Neural cell (in vitro differentiated cells): ENCODE data around the gene SLC24A3. TPM values are rescaled to one million over a fixed set of nuclear protein-coding genes. Genes with fewer than 3 reads are reported as not detected.

ENCODE experiments used
- H2AFZ ChIP-seq: fragments of 200-600, 300-800 bp; sonication (generic), shearing (Covaris generic); 2 replicates; pipeline ENCODE4 v1.6.0; 2014; ENCODE audit warnings: low read depth, mild to moderate bottlenecking, antibody characterized with exemption, low read length, moderate library complexity
- H3F3A ChIP-seq: fragments of 200-600 bp; shearing (Covaris generic); 2 replicates; pipeline ENCODE4 v1.6.1; 2016; ENCODE audit warnings: mild to moderate bottlenecking, moderate library complexity, mixed read lengths, antibody characterized with exemption, low read length; ENCODE audit not compliant: insufficient read depth, poor library complexity, severe bottlenecking
- H3K27ac ChIP-seq: fragments of 200-600, 300-800 bp; sonication (generic), shearing (Covaris generic); 2 replicates; pipeline ENCODE4 v1.5.1; 2014; ENCODE audit warnings: mild to moderate bottlenecking, low read length, moderate library complexity
- H3K27me3 ChIP-seq: fragments of 300-800, 200-600 bp; sonication (generic), shearing (Covaris generic); 2 replicates; pipeline ENCODE4 v1.6.0; 2014; ENCODE audit warnings: mild to moderate bottlenecking, low read depth, low read length, moderate library complexity; ENCODE audit not compliant: insufficient read depth
- H3K36me3 ChIP-seq: fragments of 300-800, 200-600 bp; sonication (generic), shearing (Covaris generic); 2 replicates; pipeline ENCODE4 v1.5.1; 2014; ENCODE audit warnings: mild to moderate bottlenecking, antibody characterized with exemption, low read length, moderate library complexity; ENCODE audit not compliant: insufficient read depth
- H3K4me2 ChIP-seq: fragments of 300-800, 200-600 bp; sonication (generic), shearing (Covaris generic); 2 replicates; pipeline ENCODE4 v1.6.0; 2014; ENCODE audit warnings: mild to moderate bottlenecking, low read length
- H3K4me3 ChIP-seq: fragments of 300-800, 200-600 bp; sonication (generic), shearing (Covaris generic); 2 replicates; pipeline ENCODE4 v1.5.1; 2014; ENCODE audit warnings: mild to moderate bottlenecking, low read length, moderate library complexity
- H3K79me2 ChIP-seq: fragments of 200-600 bp; shearing (Covaris generic); replicated peaks from 2 replicates; pipeline ENCODE4 v1.6.0; 2014; ENCODE audit warnings: mild to moderate bottlenecking, low read length, moderate library complexity; ENCODE audit not compliant: insufficient read depth
- H3K9ac ChIP-seq: fragments of 300-800, 200-600 bp; sonication (generic), shearing (Covaris generic); 2 replicates; pipeline ENCODE4 v1.6.1; 2016; ENCODE audit warnings: mild to moderate bottlenecking, low read length, mixed read lengths
- H3K9me2 ChIP-seq: fragments of 200-600 bp; shearing (Covaris generic); 2 replicates; pipeline ENCODE4 v1.6.1; 2016; ENCODE audit warnings: mild to moderate bottlenecking, low read length, mixed read lengths; ENCODE audit not compliant: insufficient read depth
- H3K9me3 ChIP-seq: fragments of 200-600, 300-800 bp; sonication (generic), shearing (Covaris generic); 2 replicates; pipeline ENCODE4 v1.6.1; 2016; ENCODE audit warnings: mild to moderate bottlenecking, mixed run types, low read length, moderate library complexity, mixed read lengths
- H4K20me1 ChIP-seq: fragments of 200-600 bp; shearing (Covaris generic); 2 replicates; pipeline ENCODE4 v1.6.1; 2016; ENCODE audit warnings: mild to moderate bottlenecking, mixed run types; ENCODE audit not compliant: insufficient read depth
- CTCF ChIP-seq: fragments of 450-650 bp; IDR thresholded peaks from 2 replicates; pipeline ENCODE4 v1.5.1; 2014; ENCODE audit warnings: antibody characterized with exemption, mild to moderate bottlenecking, moderate library complexity; ENCODE audit not compliant: poor library complexity, severe bottlenecking
- EP300 ChIP-seq: fragments of 450-650 bp; conservative IDR thresholded peaks from 2 replicates; pipeline ENCODE4 v1.6.1; 2014; ENCODE audit warnings: antibody characterized with exemption, mild to moderate bottlenecking, moderate library complexity; ENCODE audit not compliant: poor library complexity, severe bottlenecking
- EZH2 ChIP-seq: fragments of 200-600, 300-800 bp; shearing (Covaris generic), sonication (generic); IDR thresholded peaks from 2 replicates; pipeline ENCODE4 v1.6.1; 2014; ENCODE audit warnings: antibody characterized with exemption, low read length, borderline replicate concordance, mild to moderate bottlenecking; ENCODE audit not compliant: insufficient read depth, poor library complexity, severe bottlenecking
- MXI1 ChIP-seq: fragments of 450-650 bp; conservative IDR thresholded peaks from 2 replicates; pipeline ENCODE4 v1.6.1; 2014; ENCODE audit warnings: antibody characterized with exemption, mild to moderate bottlenecking; ENCODE audit not compliant: poor library complexity, severe bottlenecking
- POLR2AphosphoS5 ChIP-seq: IDR thresholded peaks from 2 replicates; pipeline ENCODE4 v1.6.1; 2012
- RAD21 ChIP-seq: fragments of 450-650 bp; conservative IDR thresholded peaks from 2 replicates; pipeline ENCODE4 v1.6.1; 2014; ENCODE audit warnings: antibody characterized with exemption, mild to moderate bottlenecking, moderate library complexity
- REST ChIP-seq: IDR thresholded peaks from 2 replicates; pipeline ENCODE4 v1.6.1; 2012; ENCODE audit warnings: borderline replicate concordance
- SMC3 ChIP-seq: fragments of 450-650 bp; conservative IDR thresholded peaks from 2 replicates; pipeline ENCODE4 v1.6.1; 2014; ENCODE audit warnings: antibody characterized with exemption, mild to moderate bottlenecking, moderate library complexity; ENCODE audit not compliant: poor library complexity
- TAF1 ChIP-seq: IDR thresholded peaks from 2 replicates; pipeline ENCODE4 v1.6.1; 2012; ENCODE audit warnings: low read depth
- polyA plus RNA-seq: library from polyadenylated mRNA; depleted of rRNA; stranded (reverse); fragments of >200 nt; gene quantifications from 2 replicates; pipeline ENCODE4 v1.2.3, GENCODE V29; 2014

The SLC24A3 gene
- polyA plus RNA-seq, 1 donor from 2014 or later, result 6.5 TPM

- Histone ChIP-seq H4K20me1 (no peaks in the 10 kb centered on the region), H3K4me2 (no peak overlapping the region), H3K9me3 (no peaks in the 10 kb centered on the region), H3K4me3 (no peak overlapping the region), H3K9me2 (no peaks in the 10 kb centered on the region), H3K79me2 (no peaks in the 10 kb centered on the region), H3K9ac (no peak overlapping the region), H3F3A (no peaks in the 10 kb centered on the region), H3K27me3 (no peaks in the 10 kb centered on the region), H3K27ac (no peak overlapping the region), H3K36me3 (no peaks in the 10 kb centered on the region), H2AFZ (no peak overlapping the region)
- TF ChIP-seq RAD21, result no peak
- TF ChIP-seq POLR2AphosphoS5, result no peak
- no peak for TF ChIP-seq REST
- no peak for TF ChIP-seq EZH2
- no peak for TF ChIP-seq SMC3
- no peak for TF ChIP-seq EP300
- TF ChIP-seq MXI1, result no peak
- no peak for TF ChIP-seq CTCF
- TF ChIP-seq TAF1, result no peak
Observed at GRCh38 chr20:19538556-19538955, 326.1 kb downstream of the SLC24A3 start.

GRCh38 chr20:19539191-19539590 is 326.7 kb downstream of the SLC24A3 start:
- no peak overlapping the region for H2AFZ ChIP-seq
- H4K20me1 ChIP-seq, result no peaks in the 10 kb centered on the region
- no peak overlapping the region for H3K4me2 ChIP-seq
- TF ChIP-seq REST (no peak), SMC3 (no peak), TAF1 (no peak)
- no peak overlapping the region for H3K4me3 ChIP-seq
- H3F3A ChIP-seq, result no peaks in the 10 kb centered on the region
- no peaks in the 10 kb centered on the region for H3K9me3 ChIP-seq
- H3K27ac ChIP-seq, result no peak overlapping the region
- H3K36me3 ChIP-seq, result no peaks in the 10 kb centered on the region
- no peaks in the 10 kb centered on the region for H3K9me2 ChIP-seq
- H3K9ac ChIP-seq, result no peak overlapping the region
- H3K79me2 ChIP-seq, result no peaks in the 10 kb centered on the region
- H3K27me3 ChIP-seq, result no peaks in the 10 kb centered on the region
